ENCODE results near the gene STX2. TPM values are rescaled to one million over a fixed set of nuclear protein-coding genes. Genes with fewer than 3 reads are reported as not detected.

Gene STX2
- total RNA-seq, 1 experiment from 2014 or later = 26.9 TPM

DNA sequence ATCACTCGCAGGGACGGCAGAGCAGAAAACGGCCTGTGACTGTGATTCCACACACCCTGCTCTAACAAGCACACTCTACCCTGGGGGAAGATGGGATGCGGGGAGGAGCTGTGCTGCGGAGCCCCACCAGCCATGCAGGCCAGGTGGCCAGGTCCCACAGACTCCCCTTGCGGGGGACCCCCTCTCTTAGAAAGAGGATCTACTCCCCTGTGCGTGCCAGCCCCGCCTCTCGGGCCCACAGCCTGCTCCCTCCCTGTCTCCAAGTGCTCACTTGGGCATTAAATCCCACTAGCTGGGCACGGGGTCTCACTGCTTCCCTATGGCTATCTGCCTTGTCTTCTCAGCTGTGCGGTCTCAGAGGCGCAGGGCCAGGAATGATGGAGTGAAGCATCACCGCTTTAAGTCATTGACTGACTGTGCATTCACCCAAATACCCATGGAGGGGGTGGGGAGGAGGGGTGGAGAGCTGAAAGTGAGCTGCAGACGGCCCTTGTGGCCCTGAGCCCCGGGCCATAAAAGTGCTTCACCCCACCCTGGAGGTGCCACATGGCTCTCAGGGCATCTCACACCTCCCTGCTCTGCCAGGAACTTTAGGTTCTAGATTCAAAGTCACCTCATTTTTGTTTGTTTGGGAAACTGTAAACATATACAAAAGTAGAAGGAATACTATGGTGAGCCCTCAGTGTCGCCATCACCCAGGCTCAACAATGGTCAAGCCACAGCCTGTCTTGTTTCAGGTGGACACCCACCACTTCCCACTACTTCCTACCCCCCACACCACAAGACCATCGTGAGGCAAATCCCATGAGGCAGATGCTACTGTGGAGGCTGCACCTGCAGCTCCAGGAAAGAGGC is 9.4 kb downstream of the STX2 start:
- DNase-seq = no peak
- Histone ChIP-seq H3K27me3 (no peaks in the 10 kb centered on the region), H3K4me3 (no peak overlapping the region), H3K4me1 (no peaks in the 10 kb centered on the region), H3K27ac (no peak overlapping the region), H3K36me3 (no peaks in the 10 kb centered on the region), H3K9me3 (replicated peaks) (no peaks in the 10 kb centered on the region)

DNA sequence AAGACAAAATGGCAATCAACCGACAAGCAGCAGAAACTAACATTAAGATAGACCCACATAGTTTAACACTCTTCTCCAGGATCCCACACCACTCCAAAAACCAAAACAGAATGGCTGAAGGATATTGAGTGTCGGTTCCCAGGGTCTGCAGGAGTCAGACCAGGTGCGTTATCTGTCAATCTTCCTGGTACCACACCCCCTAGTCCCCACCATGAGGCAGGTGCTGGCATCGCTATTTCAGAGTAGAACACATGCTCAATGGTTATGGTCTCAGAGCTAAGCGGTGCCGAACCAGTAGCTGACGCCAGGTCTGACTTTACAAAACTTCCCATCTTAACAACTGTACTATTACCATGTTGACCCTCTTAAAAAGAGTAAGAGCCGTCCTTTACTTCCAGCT is 10.2 kb downstream of the STX2 start:
- no peak for DNase-seq
- Histone ChIP-seq H3K4me3 (no peak overlapping the region), H3K4me1 (no peaks in the 10 kb centered on the region), H3K9me3 (replicated peaks) (no peaks in the 10 kb centered on the region), H3K36me3 (no peaks in the 10 kb centered on the region), H3K27me3 (no peaks in the 10 kb centered on the region), H3K27ac (no peak overlapping the region)

DNA sequence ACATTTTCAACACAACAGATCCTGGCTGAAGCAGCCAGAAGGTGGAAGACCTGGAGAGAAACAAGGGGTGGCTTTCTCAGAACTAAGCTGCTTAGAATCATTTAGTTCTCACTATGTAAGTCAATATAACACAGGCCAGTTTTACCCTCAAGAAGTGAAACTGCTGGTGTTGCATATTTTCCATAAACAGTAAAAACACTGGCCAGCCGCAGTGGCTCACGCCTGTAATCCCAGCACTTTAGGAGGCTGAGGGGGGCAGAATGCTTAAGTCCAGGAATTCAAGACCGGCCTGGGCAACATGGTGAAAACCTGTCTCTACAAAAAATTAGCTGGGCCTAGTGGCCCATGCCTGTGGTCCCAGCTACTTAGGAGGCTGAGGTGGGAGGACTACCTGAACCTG is 11.6 kb downstream of the STX2 start:
- no peaks in the 10 kb centered on the region for H3K9me3 ChIP-seq (replicated peaks)
- no peak overlapping the region for H3K27ac ChIP-seq
- H3K27me3 ChIP-seq = no peaks in the 10 kb centered on the region
- no peak for DNase-seq
- H3K4me1 ChIP-seq = no peaks in the 10 kb centered on the region
- H3K4me3 ChIP-seq = no peak overlapping the region
- H3K36me3 ChIP-seq = 0 out of 2 replicates have a peak, but pooled peaks cover 4% of the 10 kb centered on the region

DNA sequence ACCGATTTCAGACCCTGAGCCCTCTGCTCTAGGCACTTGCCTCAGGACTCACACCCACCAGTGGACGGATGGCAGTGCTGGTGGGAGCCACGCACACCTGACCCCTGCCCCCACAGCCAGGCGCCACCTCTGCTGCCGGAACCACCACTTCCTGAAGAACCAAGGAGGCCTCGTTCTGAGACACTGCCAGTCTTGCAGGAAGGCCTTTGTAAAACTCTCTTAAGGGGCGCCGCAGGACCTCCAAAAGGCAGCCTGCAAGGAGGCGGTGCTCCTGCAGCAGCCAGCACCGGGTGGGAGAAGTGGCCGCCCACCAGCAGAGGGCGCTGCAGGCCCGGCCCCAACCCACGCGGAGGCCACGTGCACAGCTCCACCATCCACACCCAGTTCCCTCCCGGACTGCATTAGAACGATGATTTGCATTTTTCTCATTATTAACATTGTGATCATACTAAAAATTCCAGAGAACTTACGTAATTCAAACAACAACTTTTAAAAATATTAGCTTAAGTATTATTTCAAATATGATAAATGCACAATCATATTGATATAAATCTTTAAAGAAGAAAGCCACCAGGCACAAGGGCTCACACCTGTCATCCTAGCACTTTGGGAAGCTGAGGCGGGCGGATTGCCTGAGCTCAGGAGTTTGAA is 12.8 kb downstream of the STX2 start:
- H3K36me3 ChIP-seq = 0 out of 2 replicates have a peak, but pooled peaks cover 4% of the 10 kb centered on the region
- peak; percentile 12 to 35 for DNase-seq
- H3K4me3 ChIP-seq = no peak overlapping the region
- H3K27ac ChIP-seq = no peak overlapping the region
- no peaks in the 10 kb centered on the region for H3K9me3 ChIP-seq (replicated peaks)
- no peaks in the 10 kb centered on the region for H3K4me1 ChIP-seq
- no peaks in the 10 kb centered on the region for H3K27me3 ChIP-seq

DNA sequence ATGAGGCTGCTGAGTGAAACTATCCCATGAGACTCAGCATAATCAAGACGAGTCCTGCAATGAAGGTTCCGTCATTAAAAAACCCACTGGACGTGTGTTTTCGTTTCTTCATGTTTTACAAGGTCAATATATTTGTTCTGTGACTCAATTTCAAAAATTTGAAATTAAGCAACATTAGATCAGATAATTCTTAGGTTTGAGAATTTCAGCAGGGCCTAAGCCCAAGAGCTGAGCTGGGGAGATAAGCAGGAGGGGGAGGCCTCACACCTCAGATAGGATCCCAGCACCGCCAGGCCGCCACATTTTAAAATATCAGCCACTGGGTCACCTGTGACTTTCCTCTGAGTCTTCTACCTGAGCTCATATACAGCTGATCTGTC is 13.3 kb downstream of the STX2 start:
- no peak for DNase-seq
- H3K4me3 ChIP-seq = no peak overlapping the region
- no peak overlapping the region for H3K27ac ChIP-seq
- no peaks in the 10 kb centered on the region for H3K27me3 ChIP-seq
- no peaks in the 10 kb centered on the region for H3K4me1 ChIP-seq
- H3K9me3 ChIP-seq (replicated peaks) = no peaks in the 10 kb centered on the region
- 0 out of 2 replicates have a peak, but pooled peaks cover 4% of the 10 kb centered on the region for H3K36me3 ChIP-seq

DNA sequence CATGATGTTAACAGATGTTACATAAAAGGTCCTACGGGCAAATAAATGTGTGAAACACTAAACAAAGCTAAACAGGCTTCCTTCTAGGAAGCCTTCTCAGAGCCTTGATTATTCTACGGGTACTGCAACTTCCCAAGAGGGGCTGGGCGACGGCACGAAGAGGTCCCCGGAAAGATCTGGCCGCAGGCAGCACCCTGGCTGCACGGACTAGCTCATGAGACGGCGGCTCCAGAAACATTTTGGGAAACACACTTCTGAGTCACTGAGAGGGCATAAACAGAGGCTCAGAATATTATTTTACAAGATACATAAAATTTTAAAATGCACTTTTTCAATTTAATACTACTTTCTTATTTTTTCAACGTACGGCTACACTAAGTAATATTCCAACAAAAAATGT is 19.4 kb downstream of the STX2 start:
- Histone ChIP-seq H3K4me1 (peaks cover 5% of the 10 kb centered on the region; the same call in 1 of the 2 replicates), H3K9me3 (replicated peaks) (no peaks in the 10 kb centered on the region), H3K27me3 (no peaks in the 10 kb centered on the region), H3K36me3 (peaks cover 6% of the 10 kb centered on the region), H3K27ac (no peak overlapping the region), H3K4me3 (no peak overlapping the region)
- DNase-seq = no peak

DNA sequence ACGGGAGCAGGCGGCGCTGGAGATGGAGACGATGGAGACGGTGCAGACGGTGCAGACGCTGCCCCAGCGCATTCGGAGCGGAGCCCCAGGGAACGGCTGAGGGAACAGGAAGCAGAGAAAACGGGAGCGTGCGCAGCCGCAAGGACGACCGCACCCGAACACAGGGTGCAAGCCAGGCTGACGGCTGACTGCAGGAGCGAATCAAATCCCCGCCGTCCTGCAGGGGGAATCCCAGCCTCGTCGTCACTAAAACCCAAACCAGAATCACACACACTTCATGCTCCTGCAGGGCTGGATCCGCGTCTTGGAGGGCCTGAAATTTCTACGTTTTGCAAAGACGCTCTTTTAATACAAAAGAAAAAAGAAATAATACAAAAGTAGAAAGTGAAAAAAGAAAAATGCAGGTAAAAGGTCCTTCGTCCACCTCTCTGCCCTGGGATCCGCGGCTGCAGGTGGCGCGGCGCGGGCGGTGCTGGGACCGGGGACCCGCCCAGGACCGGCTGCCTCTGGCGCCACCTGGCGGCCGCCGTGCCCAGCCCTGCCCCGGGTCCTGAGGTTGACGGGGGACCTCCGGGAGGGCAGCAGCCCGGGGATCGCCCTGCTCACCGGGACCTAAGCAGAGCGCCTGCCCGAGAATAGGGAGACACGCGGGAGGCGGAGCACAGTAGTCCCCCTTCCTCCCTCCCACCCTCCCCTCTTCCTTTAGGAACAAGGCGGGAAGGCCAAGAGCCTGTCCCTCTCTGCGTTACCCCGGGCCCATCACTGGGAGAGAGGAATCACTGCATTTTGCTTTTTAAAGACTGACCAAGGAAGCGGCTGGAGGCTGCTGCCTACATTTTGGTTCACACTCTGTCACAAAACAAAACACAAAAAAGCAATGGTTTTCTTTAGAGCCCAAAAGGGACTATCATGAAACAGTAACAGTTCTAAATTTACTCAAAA is 20.1 kb downstream of the STX2 start:
- peaks cover 5% of the 10 kb centered on the region; the same call in 1 of the 2 replicates for H3K4me1 ChIP-seq
- DNase-seq = no peak
- H3K36me3 ChIP-seq = peaks cover 6% of the 10 kb centered on the region
- no peaks in the 10 kb centered on the region for H3K9me3 ChIP-seq (replicated peaks)
- H3K4me3 ChIP-seq = no peak overlapping the region
- H3K27ac ChIP-seq = no peak overlapping the region
- H3K27me3 ChIP-seq = no peaks in the 10 kb centered on the region

DNA sequence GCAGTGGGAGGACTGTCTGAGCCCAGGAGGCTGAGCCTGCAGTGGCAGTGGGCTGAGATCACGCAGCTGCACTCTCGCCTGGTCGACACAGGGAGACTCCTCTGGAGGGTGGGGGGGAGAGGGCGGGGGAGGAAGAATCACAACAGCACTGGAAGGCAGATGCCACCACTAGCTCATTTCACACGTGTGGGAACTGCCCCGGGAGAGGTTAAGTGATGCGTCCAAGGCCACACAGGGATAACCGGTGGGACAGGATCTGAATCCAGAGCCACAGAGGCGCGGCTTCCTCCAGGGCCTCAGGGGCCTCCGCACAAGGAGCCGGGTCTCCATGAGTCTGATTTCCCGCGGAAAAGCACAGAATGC is 20.8 kb downstream of the STX2 start:
- H3K27me3 ChIP-seq = no peaks in the 10 kb centered on the region
- H3K4me3 ChIP-seq = no peak overlapping the region
- H3K27ac ChIP-seq = no peak overlapping the region
- no peaks in the 10 kb centered on the region for H3K9me3 ChIP-seq (replicated peaks)
- DNase-seq = no peak
- peaks cover 2% of the 10 kb centered on the region for H3K36me3 ChIP-seq
- H3K4me1 ChIP-seq = peaks cover 5% of the 10 kb centered on the region; the same call in 1 of the 2 replicates

DNA sequence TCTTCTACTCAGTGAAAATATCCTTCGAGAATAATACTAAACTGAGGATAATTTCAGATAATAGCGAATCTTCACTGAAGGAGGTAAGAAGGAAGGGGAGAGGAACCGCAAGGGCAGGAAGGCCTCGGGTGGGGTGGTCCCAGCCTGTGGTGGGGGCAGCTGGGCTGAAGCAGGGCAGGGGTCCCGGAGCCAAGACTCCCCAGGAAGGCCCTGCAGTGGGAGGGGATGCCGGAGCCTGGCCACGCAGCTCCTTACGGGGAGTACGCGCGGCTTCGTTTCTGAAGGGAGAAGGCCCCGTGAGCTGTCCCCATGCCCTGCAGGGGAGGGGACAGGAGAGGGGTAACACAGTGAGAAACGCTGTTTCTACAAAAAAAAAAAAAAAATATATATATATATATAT is 21.2 kb downstream of the STX2 start:
- Histone ChIP-seq H3K4me1 (peaks cover 5% of the 10 kb centered on the region; the same call in 1 of the 2 replicates), H3K9me3 (replicated peaks) (no peaks in the 10 kb centered on the region), H3K36me3 (peaks cover 2% of the 10 kb centered on the region), H3K27me3 (no peaks in the 10 kb centered on the region), H3K4me3 (no peak overlapping the region), H3K27ac (no peak overlapping the region)
- DNase-seq = no peak

DNA sequence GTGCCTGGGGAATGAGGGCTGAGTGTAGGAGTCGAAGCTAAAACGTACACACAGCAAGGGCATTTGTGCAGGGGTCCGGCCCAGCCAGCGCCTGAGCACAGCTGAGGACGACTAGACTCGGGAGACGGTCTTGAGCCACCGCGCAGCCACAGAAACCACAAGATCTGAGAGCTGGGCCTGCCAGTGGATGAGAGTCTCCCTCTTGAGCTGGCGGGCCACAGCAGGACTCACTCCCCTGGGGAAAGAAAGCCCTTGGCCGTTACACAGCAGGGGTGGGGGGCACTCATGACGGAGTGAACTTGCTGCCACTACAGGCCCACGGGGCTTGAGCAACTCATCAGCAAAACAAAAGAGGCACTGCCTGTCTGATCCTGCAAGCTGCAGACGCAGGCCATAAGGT is 23.0 kb downstream of the STX2 start:
- Histone ChIP-seq H3K27ac (peak overlapping the region; percentile 38), H3K36me3 (peaks cover 2% of the 10 kb centered on the region), H3K4me3 (no peak overlapping the region), H3K9me3 (replicated peaks) (no peaks in the 10 kb centered on the region), H3K27me3 (no peaks in the 10 kb centered on the region), H3K4me1 (peaks cover 5% of the 10 kb centered on the region; the same call in 1 of the 2 replicates)
- DNase-seq = peak; percentile 66 to 67

DNA sequence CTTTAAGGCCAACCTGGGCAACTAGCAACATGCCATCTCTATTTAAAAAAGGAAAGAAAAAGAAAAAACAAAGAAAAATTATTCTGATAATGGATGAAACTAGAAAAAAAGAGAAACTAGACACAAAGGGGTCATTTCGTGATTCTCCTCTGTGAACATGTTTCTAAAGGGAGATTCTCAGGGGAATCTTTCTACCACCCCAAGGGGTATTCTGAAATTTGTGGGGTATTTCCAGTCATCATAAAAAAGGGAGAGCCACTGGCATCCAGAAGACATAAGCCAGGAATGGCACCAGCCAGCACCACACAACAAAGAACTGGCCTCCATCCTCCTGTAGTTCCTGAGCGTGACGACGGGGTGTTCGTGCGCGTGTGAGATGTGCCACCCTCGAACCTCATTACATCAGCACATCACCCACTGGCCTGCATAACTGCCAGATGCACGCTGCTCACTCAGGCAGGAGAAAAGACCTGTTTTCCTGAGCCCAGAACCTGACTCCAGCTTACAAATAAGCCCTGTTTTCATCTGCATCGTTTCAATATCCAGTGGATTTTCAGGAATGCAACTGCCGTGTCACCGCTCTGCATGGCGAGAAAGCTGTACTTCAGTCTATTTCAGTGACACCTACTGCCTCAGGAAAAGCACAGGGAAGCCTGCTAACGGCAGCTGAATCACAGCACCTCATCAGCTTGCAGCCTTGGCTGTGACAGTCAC is 23.9 kb downstream of the STX2 start:
- Histone ChIP-seq H3K4me1 (peaks cover 5% of the 10 kb centered on the region; the same call in 1 of the 2 replicates), H3K36me3 (peaks cover 6% of the 10 kb centered on the region), H3K27ac (peak overlapping the region; percentile 38), H3K4me3 (no peak overlapping the region), H3K9me3 (replicated peaks) (no peaks in the 10 kb centered on the region), H3K27me3 (no peaks in the 10 kb centered on the region)
- DNase-seq = no peak

DNA sequence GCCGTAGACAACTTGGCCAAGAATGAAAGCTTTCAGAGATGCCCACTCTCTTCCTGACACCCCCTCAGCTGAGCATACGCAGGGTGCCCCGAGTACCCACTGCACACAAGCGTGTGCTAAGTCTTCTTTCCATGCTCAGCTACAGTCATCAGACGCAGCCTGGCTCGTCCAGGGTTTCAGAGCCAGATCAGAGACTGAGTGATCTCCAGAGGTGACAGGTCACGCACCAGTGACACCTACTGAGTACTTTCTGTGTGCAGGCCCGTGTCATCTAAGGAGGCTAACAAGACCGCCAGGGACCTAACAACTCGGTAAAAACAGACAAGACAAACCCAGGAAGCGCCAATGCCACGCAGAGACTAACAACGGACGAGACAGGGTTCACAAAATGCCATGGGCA is 25.1 kb downstream of the STX2 start:
- no peak for DNase-seq
- no peaks in the 10 kb centered on the region for H3K9me3 ChIP-seq (replicated peaks)
- H3K4me1 ChIP-seq = peaks cover 5% of the 10 kb centered on the region; the same call in 1 of the 2 replicates
- H3K27ac ChIP-seq = no peak overlapping the region
- no peak overlapping the region for H3K4me3 ChIP-seq
- H3K27me3 ChIP-seq = no peaks in the 10 kb centered on the region
- peaks cover 11% of the 10 kb centered on the region for H3K36me3 ChIP-seq

DNA sequence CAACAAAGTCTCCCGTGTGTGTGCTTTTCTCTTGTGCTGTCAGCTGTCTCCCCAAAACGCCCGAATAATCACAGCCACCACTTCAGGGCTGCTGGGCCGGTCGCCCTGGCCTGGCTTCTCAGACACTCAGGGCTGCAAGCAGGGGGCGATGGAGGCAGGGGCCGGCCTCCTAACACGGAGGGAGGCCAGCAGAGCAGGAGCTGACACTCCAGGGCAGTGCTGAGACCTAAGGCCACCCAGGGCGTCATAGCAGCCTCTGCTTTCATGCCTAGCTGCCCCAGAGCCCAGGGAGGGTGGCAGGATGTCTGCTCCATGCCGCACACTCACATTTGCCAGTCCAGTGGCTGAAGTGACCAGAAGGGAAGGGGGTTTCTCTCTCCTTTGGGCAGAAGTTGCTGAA is 25.6 kb downstream of the STX2 start:
- DNase-seq = no peak

DNA sequence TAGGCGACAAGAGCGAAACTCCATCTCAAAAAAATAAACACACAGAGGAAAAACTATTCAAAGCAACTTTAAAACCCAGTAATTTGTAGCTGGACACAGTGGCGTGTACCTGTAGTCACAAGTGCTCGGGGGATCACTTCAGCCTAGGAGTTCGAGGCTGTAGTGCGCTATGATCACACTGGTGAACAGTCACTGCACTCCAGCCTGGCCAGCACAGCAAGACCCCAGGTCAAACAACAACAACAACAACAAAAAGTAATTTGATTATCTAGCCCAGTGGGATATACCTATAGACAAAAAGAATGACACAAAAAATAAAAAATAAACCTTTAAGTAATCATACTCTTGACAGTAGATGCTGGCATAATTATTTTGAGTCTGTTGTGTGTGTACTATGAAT is 29.3 kb downstream of the STX2 start:
- Histone ChIP-seq H3K9me3 (replicated peaks) (no peaks in the 10 kb centered on the region), H3K4me3 (no peak overlapping the region), H3K4me1 (no peaks in the 10 kb centered on the region), H3K27ac (no peak overlapping the region), H3K36me3 (peaks cover 15% of the 10 kb centered on the region), H3K27me3 (no peaks in the 10 kb centered on the region)
- no peak for DNase-seq

More for the DNA sequence above, 25.6 kb downstream of the STX2 start:
- Histone ChIP-seq H3K27ac (no peak overlapping the region), H3K27me3 (no peaks in the 10 kb centered on the region), H3K9me3 (replicated peaks) (no peaks in the 10 kb centered on the region), H3K4me1 (peaks cover 5% of the 10 kb centered on the region; the same call in 1 of the 2 replicates), H3K36me3 (peaks cover 11% of the 10 kb centered on the region), H3K4me3 (no peak overlapping the region)

All from SJCRH30 (cell line).